Frontal cortex (tissue), 4 donors: ENCODE results near the gene AGPAT3. TPM values are rescaled to one million over a fixed set of nuclear protein-coding genes. Genes with fewer than 3 reads are reported as not detected.

ENCODE experiments used
- DNase-seq, 2 donors: peaks; one replicate each; pipeline ENCODE4 v3.0.0; 2012; ENCODE audit warnings: low spot score in 2 of 2
- FAIRE-seq: peaks from 2 replicates; lab custom pipeline; 2012; peaks lifted over from hg19 to GRCh38; lab: Jason Lieb, UNC
- total RNA-seq: library from RNA; depleted of rRNA; stranded (reverse); fragments of >200 nt; gene quantifications from one replicate; pipeline ENCODE4 v1.2.3, GENCODE V29; 2014
- donor health status: control.
- donor health status: control.
- donor health status: control.

The AGPAT3 gene
- total RNA-seq, 1 donor from 2014 or later: 26.1 TPM

DNA sequence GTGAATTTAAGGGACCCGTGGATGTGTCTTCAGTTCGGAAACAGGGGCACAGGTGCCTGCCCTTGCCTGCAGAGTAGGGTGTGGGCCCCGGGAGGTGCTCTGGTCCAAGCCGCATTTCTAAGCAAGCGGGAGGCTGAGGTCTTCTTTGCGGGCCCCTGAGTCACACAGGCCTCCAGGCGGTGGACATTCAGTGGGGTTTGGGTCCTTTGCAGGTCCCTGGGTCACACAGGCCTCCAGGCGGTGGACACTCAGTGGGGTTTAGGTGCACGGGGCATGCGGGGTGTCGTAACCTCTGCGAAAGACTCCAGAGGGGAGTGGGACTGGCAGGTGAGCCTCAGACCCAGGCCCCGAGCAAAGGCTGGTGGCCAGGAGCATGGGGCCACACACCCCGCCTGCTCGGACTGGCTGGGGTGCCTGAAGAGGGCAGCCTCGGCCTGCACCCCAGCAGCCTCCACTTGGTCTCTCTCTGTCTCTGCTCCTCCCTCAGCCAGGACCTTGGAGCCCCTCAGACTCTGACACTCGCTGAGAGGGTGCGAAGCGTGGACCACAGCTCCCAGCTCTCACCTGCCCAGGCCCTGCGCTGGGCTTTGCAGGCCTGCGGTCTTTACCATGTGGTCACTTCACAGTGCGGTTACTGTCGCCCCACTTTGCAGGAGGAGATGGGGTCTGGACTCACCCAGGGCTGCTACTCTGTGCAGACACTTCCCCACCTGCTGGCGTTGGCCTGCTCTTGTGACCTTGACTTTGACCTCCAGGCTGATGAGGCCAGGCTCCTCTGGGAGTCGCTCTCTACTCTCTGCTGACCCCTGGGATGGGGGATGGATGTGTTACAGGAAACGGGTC is 6.0 kb upstream of the AGPAT3 start:
- DNase-seq (no peak), FAIRE-seq (no peak)

DNA sequence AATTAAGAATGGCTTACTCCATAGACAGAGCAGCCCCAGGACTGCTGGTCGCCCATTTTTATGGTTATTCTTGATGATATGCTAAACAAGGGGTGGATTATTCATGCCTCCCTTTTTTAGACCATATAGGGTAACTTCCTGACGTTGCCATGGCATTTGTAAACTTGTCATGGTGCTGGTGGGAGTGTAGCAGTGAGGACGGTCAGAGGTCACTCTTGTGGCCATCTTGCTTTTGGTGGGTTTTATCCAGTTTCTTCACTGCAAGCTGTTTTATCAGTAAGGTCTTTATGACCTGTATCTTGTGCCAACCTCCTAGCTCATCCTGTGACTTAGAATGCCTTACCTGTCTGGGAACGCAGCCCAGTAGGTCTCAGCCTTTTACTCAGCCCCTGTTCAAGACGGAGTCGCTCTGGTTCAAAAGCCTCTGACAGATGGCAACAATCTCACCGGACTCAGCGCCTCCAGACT is 5.2 kb upstream of the AGPAT3 start:
- FAIRE-seq: no peak

DNA sequence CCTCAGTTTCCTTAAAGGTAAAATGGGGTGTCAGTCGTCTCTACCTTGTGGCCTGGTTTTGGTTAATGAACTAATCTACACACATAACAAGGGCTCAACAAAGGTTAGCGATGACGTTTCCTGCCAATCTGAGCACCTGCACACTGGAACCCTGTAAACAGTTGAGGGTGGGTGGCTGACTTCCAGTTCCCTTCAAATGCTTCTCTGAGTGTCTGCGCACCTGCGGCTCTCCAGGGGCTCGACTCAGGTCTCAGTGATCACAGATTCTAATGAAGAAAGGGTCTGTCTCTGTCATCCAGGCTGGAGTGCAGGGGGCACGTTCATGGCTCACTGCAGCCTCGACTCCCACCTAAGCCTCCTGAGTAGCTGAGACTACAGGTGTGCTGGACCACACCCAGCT is 3.3 kb upstream of the AGPAT3 start:
- no peak for FAIRE-seq
- no peak for DNase-seq

More for the DNA sequence above, 5.2 kb upstream of the AGPAT3 start:
- DNase-seq: no peak

DNA sequence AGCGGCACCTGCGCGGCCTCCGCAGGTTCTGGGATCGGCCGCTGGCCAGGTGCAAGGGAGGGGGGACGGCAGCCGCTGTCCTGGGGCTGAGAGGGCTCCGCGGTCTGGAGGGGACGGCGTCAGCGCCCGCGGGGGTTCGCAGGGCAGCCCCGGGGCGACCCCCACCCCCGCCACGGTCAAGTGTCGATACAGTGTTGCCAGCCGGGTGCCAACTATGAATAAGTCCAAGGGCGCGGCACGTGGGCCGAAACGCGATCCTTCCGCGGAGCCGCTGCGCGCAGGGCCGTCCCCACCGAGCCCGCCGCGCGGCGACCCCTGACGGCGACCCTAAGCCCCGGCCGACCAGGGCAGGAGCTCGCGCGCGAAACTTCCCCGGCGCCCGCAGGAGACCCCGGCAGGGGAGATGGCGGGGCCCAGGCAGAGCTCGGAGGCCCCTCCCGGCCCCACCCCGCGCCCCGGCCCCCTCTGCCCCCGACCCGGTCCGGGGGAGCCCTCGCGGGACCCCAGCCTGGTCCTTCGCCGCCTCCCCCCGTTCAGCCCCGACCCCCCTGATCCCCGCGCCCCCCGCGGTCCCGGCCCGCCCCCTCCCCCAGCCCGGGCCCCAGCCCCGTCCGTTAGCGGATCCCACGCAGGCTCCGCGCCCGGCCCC is 586 bp upstream of the AGPAT3 start:
- DNase-seq: peak; percentile 51 to 64

DNA sequence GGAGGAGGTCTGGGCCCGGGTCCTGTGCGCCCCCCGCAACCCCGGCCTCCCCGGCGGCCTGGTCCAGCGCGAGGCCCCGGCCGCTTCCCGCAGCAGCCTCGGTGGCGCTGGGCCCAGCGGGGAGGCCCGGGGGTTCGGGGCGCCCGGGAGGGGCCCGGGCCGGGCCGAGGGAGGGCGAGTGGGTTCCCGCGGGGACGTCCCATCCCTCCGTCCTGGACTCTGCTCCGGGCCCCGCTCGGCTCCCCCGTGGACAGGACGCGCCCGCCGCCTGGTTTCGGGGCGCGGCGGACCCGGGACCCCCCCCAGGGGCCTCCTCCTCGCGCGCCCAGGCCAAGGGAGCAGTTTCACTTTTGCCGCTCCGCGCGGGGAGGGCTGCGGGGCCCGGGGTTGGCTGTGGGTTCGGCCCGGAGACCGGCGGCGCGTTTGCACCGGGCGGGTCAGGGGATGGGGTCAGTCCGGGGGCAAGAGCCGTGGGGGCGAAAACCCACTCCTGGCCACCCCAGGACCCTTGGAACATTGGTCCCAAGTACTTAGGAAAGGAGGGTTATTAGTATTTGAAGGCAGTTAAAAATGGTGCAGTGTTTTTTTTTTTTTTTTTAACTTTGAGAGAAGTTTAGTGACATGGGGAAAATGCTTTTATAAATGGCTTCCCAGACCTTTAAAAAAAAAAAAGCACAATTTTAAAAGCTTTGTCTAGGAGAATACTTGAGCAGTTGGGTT is 677 bp downstream of the AGPAT3 start:
- DNase-seq (peak; percentile 61 to 71), FAIRE-seq (no peak)

More for the DNA sequence above, 586 bp upstream of the AGPAT3 start:
- FAIRE-seq: no peak

DNA sequence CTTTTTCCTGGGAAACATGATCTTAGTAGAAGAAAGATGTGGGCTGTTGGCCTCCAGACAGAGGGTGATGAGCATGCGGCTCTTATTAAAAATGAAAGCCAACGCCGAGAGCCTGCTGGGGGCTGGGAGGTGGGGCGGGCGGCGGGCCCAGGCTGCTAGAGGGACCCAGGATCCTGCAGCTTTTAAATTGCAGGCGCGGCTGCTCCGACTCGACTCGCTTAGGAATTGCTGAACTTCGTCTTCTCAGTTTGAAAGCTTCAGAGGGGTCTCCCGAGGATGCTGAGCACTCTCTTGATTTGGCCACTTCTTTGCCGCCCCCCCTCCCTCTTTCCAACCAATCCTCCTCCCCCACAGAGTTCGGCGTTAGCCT is 1.2 kb downstream of the AGPAT3 start:
- FAIRE-seq: no peak
- peak; percentile 61 to 62 for DNase-seq

DNA sequence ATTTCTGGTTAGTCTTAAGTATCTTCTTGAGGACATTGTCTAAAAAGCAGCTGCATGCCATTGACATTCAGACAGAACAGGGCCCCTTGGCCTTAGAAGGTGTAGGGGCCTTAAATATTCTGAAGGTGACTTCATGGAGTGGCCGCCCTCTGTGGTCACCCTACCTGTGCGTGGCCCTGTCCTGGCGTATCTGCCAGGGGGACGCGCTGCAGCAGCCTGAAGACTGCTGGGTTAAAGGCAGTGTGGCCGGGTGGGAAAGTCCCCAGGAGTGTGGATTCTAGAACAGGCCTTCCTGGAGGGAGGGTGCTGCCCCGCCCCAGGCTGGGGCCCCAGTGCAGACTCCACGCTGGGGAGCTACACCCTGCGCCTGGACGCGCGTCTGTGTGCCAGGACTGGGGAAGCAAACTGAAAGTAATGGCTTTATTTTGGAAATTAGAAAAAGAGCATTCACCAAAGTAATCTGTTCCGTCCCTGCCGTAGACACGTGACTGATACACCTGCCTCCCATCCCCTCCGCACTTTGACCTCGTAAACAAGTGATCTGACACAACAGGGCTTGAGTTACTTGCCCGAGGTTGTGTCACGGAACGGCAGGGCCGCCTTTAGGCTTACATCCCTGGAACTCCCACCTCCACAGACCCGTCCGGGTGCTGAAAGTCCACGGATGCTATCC is 1.8 kb downstream of the AGPAT3 start:
- FAIRE-seq (no peak), DNase-seq (no peak)

DNA sequence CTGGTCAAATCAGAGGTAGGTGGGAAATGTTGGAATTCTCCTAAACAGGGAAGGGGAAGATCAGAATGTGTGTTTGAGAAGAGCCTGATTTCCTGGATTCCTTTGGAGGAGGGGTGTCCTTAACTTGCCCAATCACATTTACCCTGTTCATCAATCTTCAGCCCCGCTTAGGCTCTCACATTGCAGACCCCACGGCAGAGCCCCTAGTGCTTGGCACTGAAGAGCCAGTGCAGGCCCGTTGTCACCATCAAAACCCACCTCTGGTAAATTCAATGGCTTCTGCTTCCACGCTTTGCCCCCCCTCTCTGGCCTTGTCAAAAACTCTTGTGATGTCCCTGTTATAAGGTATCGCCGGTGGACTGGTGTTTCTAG is 2.3 kb downstream of the AGPAT3 start:
- DNase-seq: no peak
- no peak for FAIRE-seq

DNA sequence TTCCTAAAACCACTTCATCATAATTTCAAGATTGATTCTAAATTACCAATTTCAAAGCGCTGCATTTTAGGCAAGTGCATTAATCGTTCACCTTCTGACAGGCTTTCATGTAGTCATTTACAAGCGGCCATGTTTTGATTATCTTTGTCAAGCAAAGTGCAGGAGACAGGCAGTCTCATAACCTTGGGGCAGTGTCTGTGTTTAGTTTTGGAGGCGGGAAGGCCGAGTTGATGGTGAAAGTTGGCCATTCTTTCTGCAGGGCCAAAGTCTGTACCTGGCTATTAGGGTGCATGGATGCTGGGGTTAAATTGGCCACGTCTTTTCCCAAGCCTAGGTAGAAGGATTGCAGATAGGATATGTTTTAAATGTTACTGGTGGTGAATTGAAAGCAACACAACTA is 2.9 kb downstream of the AGPAT3 start:
- DNase-seq: no peak
- FAIRE-seq: no peak

DNA sequence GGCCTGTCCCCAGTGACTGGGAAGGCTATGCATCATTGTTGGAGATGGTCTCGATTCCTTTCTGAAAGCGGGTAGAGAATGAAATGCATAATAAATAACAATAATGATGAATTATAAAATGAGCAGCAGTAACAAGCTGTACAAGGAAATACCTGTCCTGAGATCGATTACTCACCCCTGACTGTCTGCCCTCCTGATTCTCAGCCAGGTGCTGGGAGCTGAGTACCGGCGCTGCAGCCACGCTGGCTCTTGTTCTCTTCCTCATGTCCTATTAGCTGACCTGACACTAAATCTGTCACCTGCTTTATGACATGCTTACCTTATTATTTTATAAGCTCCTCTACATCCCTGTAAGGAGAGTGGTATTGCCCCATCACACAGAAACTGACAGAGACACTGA is 3.4 kb downstream of the AGPAT3 start:
- FAIRE-seq (no peak), DNase-seq (no peak)

DNA sequence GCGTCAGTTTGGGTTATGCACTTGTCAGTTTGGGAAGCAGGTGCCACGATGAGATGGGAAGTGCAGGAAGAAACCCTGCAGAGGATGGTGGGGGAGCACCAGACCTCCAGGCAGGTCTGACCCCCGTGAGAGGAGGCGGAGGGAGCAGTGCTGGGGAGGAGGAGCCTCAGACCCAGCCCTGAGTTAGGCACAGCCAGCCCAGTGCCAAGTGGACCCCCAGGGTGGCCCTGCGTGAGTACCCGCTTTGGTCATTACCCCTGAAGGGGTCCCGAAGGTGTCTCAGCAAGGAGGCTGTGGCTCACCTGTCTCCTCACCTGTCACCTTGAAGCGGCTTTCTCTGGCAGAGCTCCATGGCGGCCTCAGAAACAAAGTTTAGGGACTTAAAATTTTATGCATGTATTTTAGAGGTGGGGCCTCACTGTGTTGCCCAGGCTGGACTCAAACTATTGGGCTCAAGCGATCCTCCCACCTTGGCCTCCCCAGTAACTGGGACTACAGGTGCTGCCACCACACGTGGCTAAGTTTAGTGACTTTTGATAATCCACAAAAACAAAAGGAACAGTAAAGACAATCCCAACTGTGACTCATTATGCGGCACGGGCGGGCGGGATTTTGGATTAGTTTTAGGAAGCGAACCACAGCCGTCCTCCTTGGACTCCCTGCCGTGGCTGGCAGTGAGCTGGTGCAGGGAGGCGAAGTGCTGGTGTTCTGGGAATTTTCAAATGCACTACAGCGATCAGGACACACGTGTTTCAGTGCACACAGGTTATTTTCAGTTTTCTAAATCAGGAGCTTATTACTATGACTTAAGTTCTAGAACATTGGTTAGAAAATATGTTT is 4.7 kb downstream of the AGPAT3 start:
- FAIRE-seq (no peak), DNase-seq (no peak)

DNA sequence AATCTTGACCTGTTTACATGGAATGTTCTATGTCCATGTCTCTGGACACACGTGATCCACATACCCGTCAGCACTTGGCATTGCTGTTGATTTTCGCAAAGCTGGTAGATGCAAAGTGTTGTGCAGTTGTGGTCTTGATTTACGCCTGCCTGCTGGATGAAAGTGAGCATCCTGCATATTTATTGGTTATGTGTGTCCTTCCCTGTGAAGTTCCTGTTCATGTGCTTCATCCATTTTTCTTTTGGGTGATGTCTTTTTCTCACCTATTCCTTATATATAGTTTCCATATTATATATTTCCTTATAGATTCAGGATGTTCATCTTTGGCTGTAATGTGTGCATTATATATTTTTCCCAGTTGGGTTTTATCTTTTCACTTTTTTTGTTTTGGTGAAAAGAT is 6.5 kb downstream of the AGPAT3 start:
- no peak for FAIRE-seq
- no peak for DNase-seq

DNA sequence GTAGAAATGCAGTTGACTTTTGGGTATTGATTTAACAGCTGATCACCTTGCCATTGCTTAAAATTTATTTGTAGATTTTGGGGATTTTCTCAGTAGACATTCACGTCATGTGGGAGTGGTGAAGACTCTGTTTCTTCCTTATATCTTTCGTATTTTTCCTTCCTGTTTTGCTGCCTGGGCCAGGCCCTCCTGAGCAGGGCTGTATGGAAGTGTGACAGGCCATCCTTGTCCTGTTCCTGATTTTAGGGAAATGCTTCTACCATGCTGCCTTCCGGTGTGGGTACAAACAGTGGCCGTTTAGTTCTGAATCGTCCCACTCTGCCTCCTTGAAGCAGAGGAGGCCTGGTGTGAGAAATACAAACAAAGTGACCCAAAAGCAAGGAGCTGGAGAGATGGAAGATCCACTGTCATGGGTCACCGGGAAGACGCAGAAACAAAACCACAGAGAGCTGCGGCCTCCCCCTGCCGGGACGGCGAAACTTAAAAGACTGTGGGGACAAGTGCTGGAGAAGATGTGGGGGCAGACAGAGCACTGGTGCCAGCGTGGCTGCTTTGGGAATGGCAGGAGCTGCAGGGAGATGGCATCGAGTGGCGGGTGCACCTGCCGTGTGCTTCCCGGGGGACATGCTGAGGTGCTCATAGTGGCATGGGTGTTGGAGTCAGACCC is 7.6 kb downstream of the AGPAT3 start:
- FAIRE-seq: no peak
- DNase-seq: no peak

DNA sequence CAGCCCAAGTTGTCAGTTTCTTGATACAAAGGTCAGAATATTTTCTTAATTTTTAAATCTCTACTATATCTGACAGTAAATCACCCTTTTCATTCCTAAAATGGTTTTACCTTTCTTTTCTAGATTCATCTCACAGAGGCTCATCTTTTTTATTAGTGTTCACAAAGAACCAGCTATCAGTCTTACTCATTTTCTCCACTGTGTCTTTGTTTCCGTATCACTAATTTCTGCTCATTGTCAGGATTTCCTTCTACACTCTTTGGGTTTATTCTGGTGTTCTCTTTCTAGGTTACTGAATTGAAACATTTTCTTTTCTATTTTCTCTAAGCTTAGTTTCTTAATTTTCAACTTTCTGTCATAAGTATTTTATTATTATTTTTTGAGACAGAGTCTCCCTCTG is 8.7 kb downstream of the AGPAT3 start:
- no peak for DNase-seq
- FAIRE-seq: no peak

DNA sequence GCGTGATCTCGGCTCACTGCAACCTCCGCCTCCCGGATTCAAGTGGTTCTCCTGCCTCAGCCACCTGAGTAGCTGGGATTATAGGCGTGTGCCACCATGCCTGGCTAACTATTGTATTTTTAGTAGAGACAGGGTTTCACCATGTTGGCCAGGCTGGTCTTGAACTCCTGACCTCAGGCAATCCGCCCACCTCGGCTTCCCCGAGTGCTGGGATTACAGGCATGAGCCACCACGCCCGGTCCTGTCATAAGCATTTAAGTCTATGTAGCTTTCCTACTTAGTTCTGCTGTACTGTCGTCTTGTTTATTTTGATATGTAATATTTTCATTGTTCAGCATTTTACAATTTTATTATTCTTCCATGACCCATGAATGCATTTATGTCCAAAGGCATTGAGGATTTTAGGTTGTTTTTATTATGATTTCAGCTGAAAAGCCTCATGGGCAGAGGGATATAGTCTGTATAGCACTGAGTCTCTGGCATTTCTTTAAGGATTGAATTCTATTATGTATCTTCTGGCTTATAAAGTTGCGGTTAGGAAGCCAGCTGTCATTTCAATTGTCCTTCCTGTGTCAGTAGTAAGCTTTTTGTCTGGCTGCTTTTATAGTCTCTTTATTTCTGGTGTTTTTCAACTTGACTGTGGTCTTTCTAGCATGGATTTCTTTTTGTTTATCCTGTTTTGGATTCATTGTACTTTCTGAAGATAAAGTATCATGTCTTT is 9.2 kb downstream of the AGPAT3 start:
- DNase-seq: no peak
- no peak for FAIRE-seq

DNA sequence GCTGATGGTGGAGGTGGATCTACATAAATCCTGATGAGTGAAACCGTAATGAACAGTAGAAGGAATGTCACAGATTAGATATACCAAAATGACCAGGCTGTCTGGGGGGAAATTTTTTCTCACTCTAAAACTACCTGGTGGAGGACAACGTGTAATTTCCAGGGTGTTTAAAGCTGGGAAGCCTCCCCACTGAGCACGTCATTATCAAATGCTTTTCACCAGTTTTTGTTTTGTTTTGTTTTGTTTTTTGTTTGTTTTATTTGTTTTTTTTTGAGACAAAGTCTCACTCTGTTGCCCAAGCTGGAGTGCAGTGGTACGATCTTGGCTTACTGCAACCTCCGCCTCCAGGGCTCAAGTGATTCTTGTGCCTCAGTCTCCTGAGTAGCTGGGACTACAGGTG is 11.6 kb downstream of the AGPAT3 start:
- DNase-seq (no peak), FAIRE-seq (no peak)

DNA sequence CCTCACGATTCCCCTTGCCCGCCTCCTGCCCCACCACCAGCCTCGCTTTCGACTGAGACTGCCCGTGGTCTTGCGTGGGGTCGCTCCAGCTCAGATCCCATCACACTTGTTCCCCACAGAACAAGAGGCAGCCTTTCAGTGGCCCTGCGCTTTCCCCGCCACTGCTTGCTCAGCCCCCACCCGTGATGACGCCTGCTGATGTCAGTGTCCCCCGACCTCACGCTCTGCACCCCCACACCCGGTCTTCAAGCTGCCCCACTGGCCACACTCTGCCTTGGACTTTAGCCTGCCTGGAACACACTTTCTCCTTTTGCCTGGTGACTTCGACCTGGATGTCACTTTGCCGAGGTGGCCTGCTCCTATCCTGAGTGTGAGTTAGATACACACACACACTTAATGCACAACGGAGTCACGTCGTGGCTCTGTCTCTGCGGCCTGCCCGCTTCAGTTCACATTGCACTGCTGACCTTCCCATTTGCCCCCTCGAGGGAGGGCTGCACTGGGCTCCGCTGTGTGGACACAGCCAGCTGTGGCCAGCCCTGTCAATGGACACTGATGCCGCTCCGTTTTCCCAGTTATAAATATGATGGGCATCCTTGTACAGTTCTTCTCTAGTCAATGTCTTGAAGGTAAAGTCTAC is 13.0 kb downstream of the AGPAT3 start:
- DNase-seq: no peak
- FAIRE-seq: no peak
